Thyroid gland (tissue), 4 donors: ENCODE results near the gene FOSL2. TPM values are rescaled to one million over a fixed set of nuclear protein-coding genes. Genes with fewer than 3 reads are reported as not detected.

Experiments used
- DNase-seq, 2 donors: peaks; one replicate each; pipeline ENCODE4 v3.0.0-alpha.2; 2019
- H3K27ac ChIP-seq, 3 donors: fragments of 200-600 bp; sonication (generic); 1 replicate in 2 of 3; 2 replicates in 1 of 3; pipeline ENCODE4 v1.5.1; 2016 to 2019; ENCODE audit warnings: mild to moderate bottlenecking in 1 of 3, moderate library complexity in 1 of 3
- H3K27me3 ChIP-seq: fragments of 200-600 bp; sonication (generic); one replicate; pipeline ENCODE4 v1.5.1; 2019
- H3K36me3 ChIP-seq, 2 donors: fragments of 200-600 bp; sonication (generic); one replicate each; pipeline ENCODE4 v1.5.1; 2016 to 2019
- H3K4me1 ChIP-seq, 2 donors: fragments of 200-600 bp; sonication (generic); one replicate each; pipeline ENCODE4 v1.5.1; 2017 to 2019
- H3K4me3 ChIP-seq, 3 donors: fragments of 200-600 bp; sonication (generic); replicated peaks in 1 of 3; 1 replicate in 2 of 3; 2 replicates in 1 of 3; pipeline ENCODE4 v1.5.1; 2016; ENCODE audit warnings: mild to moderate bottlenecking in 1 of 3
- H3K9me3 ChIP-seq: fragments of 200-600 bp; sonication (generic); one replicate; pipeline ENCODE4 v1.5.1; 2017
- POLR2A ChIP-seq, 2 donors: fragments of 450-650 bp; IDR thresholded peaks; one replicate each; pipeline ENCODE4 v1.6.1; 2017; ENCODE audit warnings: antibody characterized with exemption in 2 of 2, mild to moderate bottlenecking in 2 of 2, moderate library complexity in 1 of 2
- WGBS, 2 donors: methylation state at CpG; one replicate each; pipeline ENCODE4 v1.1.5; 2017; 5-methylcytosine and 5-hydroxymethylcytosine counted together
- intact Hi-C: fragments of 100-400 bp; cut with DNase I; formaldehyde crosslinking; loops from one replicate; pipeline ENCODE4 v1.15.1; 2023
- total RNA-seq, 4 donors: library from RNA; depleted of rRNA; stranded (reverse); fragments of >200 nt; gene quantifications; one replicate each; pipeline ENCODE4 v1.2.3, GENCODE V29; 2016
- TF ChIP-seq, protein P1 (sequence below), 6 experiments: fragments of 200-600 bp in 3 of 6; fragments of 450-650 bp in 3 of 6; sonication (generic) in 3 of 6; IDR thresholded peaks; one replicate each; pipeline ENCODE4 v1.5.1; 2016 to 2019; ENCODE audit warnings: antibody characterized with exemption in 6 of 6, mild to moderate bottlenecking in 2 of 6, inconsistent platforms in 1 of 6, moderate library complexity in 1 of 6

FOSL2 gene
- total RNA-seq, 4 donors from 2014 or later = 30.7 to 85.1 (median 40.6) TPM

GRCh38 chr2:28405537-28405936 is 12.9 kb downstream of the FOSL2 start:
- H3K36me3 ChIP-seq = peaks cover 64 to 69% of the 10 kb centered on the region in 2 donors
- DNase-seq = no peak
- intact Hi-C loops = loop anchor here (5.0 kb wide), 1 partner anchor 698 kb away; no protein-coding TSS in a partner anchor
- WGBS, 2 donors = 90 to 91% methylated on average over 3 of the region's 3 CpGs
- no peak overlapping the region for H3K27ac ChIP-seq
- TF ChIP-seq, protein P1, sequence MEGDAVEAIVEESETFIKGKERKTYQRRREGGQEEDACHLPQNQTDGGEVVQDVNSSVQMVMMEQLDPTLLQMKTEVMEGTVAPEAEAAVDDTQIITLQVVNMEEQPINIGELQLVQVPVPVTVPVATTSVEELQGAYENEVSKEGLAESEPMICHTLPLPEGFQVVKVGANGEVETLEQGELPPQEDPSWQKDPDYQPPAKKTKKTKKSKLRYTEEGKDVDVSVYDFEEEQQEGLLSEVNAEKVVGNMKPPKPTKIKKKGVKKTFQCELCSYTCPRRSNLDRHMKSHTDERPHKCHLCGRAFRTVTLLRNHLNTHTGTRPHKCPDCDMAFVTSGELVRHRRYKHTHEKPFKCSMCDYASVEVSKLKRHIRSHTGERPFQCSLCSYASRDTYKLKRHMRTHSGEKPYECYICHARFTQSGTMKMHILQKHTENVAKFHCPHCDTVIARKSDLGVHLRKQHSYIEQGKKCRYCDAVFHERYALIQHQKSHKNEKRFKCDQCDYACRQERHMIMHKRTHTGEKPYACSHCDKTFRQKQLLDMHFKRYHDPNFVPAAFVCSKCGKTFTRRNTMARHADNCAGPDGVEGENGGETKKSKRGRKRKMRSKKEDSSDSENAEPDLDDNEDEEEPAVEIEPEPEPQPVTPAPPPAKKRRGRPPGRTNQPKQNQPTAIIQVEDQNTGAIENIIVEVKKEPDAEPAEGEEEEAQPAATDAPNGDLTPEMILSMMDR (IDR thresholded peaks at IDR 0.05) = no peak
- no peak for TF ChIP-seq POLR2A (IDR thresholded peaks at IDR 0.05)
- H3K4me1 ChIP-seq = peaks cover 12 to 45% of the 10 kb centered on the region in 2 donors
- no peaks in the 10 kb centered on the region for H3K27me3 ChIP-seq
- H3K4me3 ChIP-seq = no peak overlapping the region
- H3K9me3 ChIP-seq = no peaks in the 10 kb centered on the region

- 76 to 82% methylated on average over 13 to 16 of the region's 16 CpGs for WGBS, 2 donors
- intact Hi-C loops = loop anchor here (5.0 kb wide), 1 partner anchor 699 kb away; no protein-coding TSS in a partner anchor
- no peak for TF ChIP-seq POLR2A (IDR thresholded peaks at IDR 0.05)
- TF ChIP-seq, protein P1 (IDR thresholded peaks at IDR 0.05) = no peak
- no peak for DNase-seq
- Histone ChIP-seq H3K4me1 (peaks cover 4 to 35% of the 10 kb centered on the region in 2 donors), H3K4me3 (no peak overlapping the region), H3K9me3 (no peaks in the 10 kb centered on the region), H3K27ac (peak overlapping the region in 1 of 3 donors; percentile 23), H3K27me3 (no peaks in the 10 kb centered on the region), H3K36me3 (peaks cover 74 to 78% of the 10 kb centered on the region in 2 donors)
Measured at GRCh38 chr2:28406276-28407096, 13.8 kb downstream of the FOSL2 start.

DNA sequence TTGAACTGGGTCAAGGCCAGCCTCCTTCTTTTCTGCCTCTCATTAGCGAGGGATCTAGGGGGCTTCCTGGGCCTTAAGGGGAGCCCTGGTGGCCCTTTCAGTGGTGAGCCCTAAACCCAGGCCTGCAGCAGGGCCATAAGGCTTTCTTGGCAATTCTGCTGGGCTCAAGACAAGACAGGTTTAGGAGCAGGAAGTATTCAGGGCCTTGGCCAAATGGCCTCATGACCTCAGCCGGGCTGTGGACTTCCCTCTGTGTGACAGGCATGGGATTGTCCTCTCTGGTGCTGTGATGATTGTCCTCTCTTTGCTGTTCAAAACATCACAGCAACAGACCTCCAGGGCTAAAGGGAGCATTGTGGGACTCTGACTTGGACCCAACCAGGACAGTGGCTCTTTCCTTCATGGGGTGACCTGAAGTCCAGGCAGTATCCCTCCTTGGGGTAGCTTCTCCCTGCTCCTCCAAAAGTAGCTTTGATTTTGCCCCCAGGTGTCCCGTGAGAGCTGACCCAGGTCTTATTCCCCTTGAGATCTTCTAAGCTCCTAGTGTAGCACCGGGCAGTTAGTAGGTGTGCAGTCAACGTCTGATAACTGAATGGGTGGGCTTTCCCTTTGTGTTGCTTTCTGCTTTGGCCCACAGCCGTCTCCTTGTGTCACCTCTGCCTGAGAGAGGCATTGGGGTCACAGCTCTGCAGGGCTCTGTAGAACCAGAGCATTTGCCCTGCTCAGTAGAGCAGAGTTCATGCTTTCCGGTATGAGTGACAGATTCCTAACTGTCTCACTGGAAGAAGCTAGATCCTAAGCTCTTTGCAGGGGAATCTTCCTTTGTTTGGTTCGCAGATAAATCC is 14.7 kb downstream of the FOSL2 start:
- WGBS, 2 donors = 88% methylated on average over 7 of the region's 8 CpGs
- no peak overlapping the region for H3K4me3 ChIP-seq
- peaks cover 82 to 87% of the 10 kb centered on the region in 2 donors for H3K36me3 ChIP-seq
- peaks cover 0 to 27% of the 10 kb centered on the region in 2 donors for H3K4me1 ChIP-seq
- no peak for DNase-seq
- TF ChIP-seq, protein P1 (IDR thresholded peaks at IDR 0.05) = no peak
- no peaks in the 10 kb centered on the region for H3K27me3 ChIP-seq
- H3K9me3 ChIP-seq = no peaks in the 10 kb centered on the region
- intact Hi-C loops = loop anchor here (5.0 kb wide), 1 partner anchor 700 kb away; no protein-coding TSS in a partner anchor
- peak overlapping the region in 1 of 3 donors; percentile 23 for H3K27ac ChIP-seq

GRCh38 chr2:28407976-28408690 is 15.5 kb downstream of the FOSL2 start:
- H3K27ac ChIP-seq = no peak overlapping the region
- no peak for DNase-seq
- H3K36me3 ChIP-seq = peaks cover 90 to 95% of the 10 kb centered on the region in 2 donors

More at GRCh38 chr2:28407976-28408690, 15.5 kb downstream of the FOSL2 start:
- 85 to 88% methylated on average over 5 of the region's 5 CpGs for WGBS, 2 donors
- no peak for TF ChIP-seq POLR2A (IDR thresholded peaks at IDR 0.05)
- TF ChIP-seq, protein P1 (IDR thresholded peaks at IDR 0.05) = no peak
- H3K4me3 ChIP-seq = no peak overlapping the region
- no peaks in the 10 kb centered on the region for H3K27me3 ChIP-seq
- intact Hi-C loops = loop anchor here (5.0 kb wide), 1 partner anchor 701 kb away; no protein-coding TSS in a partner anchor
- H3K9me3 ChIP-seq = no peaks in the 10 kb centered on the region
- peaks cover 0 to 19% of the 10 kb centered on the region in 2 donors for H3K4me1 ChIP-seq
